ENCODE data around the gene USP28. TPM values are rescaled to one million over a fixed set of nuclear protein-coding genes. Genes with fewer than 3 reads are reported as not detected.

The USP28 gene
- total RNA-seq, 1 donor from 2014 or later, result 22.8 TPM

GRCh38 chr11:113896156-113896879 is 20.9 kb upstream of the USP28 start:
- Histone ChIP-seq H3K27me3 (ENCODE audit: control insufficient read depth, insufficient read depth, low read length) (peaks cover 2% of the 10 kb centered on the region), H3K4me3 (ENCODE audit: low read depth, low read length) (no peak overlapping the region), H3K36me3 (ENCODE audit: control insufficient read depth, insufficient read depth, low read length) (no peaks in the 10 kb centered on the region)
- DNase-seq (ENCODE audit: low read depth), result no peak
- TF ChIP-seq CTCF (IDR thresholded peaks at IDR 0.05; ENCODE audit: insufficient read depth, low read length, poor library complexity, severe bottlenecking), result peak; percentile 69

GRCh38 chr11:113895367-113896155 is 20.2 kb upstream of the USP28 start:
- H3K27me3 ChIP-seq (ENCODE audit: control insufficient read depth, insufficient read depth, low read length), result peaks cover 2% of the 10 kb centered on the region
- H3K4me3 ChIP-seq (ENCODE audit: low read depth, low read length), result no peak overlapping the region
- DNase-seq (ENCODE audit: low read depth), result no peak
- TF ChIP-seq CTCF (IDR thresholded peaks at IDR 0.05; ENCODE audit: insufficient read depth, low read length, poor library complexity, severe bottlenecking), result no peak
- no peaks in the 10 kb centered on the region for H3K36me3 ChIP-seq (ENCODE audit: control insufficient read depth, insufficient read depth, low read length)

- no peak for DNase-seq (ENCODE audit: low read depth)
- no peaks in the 10 kb centered on the region for H3K36me3 ChIP-seq (ENCODE audit: control insufficient read depth, insufficient read depth, low read length)
These were observed 19.1 kb upstream of the USP28 start for GRCh38 chr11:113894421-113894996.

GRCh38 chr11:113888848-113889247 is 13.5 kb upstream of the USP28 start:
- no peak for TF ChIP-seq CTCF (IDR thresholded peaks at IDR 0.05; ENCODE audit: insufficient read depth, low read length, poor library complexity, severe bottlenecking)
- Histone ChIP-seq H3K4me3 (ENCODE audit: low read depth, low read length) (no peak overlapping the region), H3K27me3 (ENCODE audit: control insufficient read depth, insufficient read depth, low read length) (no peaks in the 10 kb centered on the region), H3K36me3 (ENCODE audit: control insufficient read depth, insufficient read depth, low read length) (no peaks in the 10 kb centered on the region)
- no peak for DNase-seq (ENCODE audit: low read depth)

More at GRCh38 chr11:113894421-113894996, 19.1 kb upstream of the USP28 start:
- Histone ChIP-seq H3K4me3 (ENCODE audit: low read depth, low read length) (no peak overlapping the region), H3K27me3 (ENCODE audit: control insufficient read depth, insufficient read depth, low read length) (peaks cover 2% of the 10 kb centered on the region)
- TF ChIP-seq CTCF (IDR thresholded peaks at IDR 0.05; ENCODE audit: insufficient read depth, low read length, poor library complexity, severe bottlenecking), result no peak

GRCh38 chr11:113885897-113886296 is 10.5 kb upstream of the USP28 start:
- no peaks in the 10 kb centered on the region for H3K27me3 ChIP-seq (ENCODE audit: control insufficient read depth, insufficient read depth, low read length)
- H3K36me3 ChIP-seq (ENCODE audit: control insufficient read depth, insufficient read depth, low read length), result no peaks in the 10 kb centered on the region
- no peak for DNase-seq (ENCODE audit: low read depth)
- no peak overlapping the region for H3K4me3 ChIP-seq (ENCODE audit: low read depth, low read length)
- TF ChIP-seq CTCF (IDR thresholded peaks at IDR 0.05; ENCODE audit: insufficient read depth, low read length, poor library complexity, severe bottlenecking), result no peak

All from kidney epithelial cell (primary cell).